Vagina (tissue), 2 donors: ENCODE data around the gene ZNF154. TPM values are rescaled to one million over a fixed set of nuclear protein-coding genes. Genes with fewer than 3 reads are reported as not detected.
"Not testable (repeated sequence)": the region's sequence is repeated elsewhere in the genome, so short reads cannot be mapped to it uniquely, and the experiment has no call there.

Experiments used
- DNase-seq, 2 donors: peaks; one replicate each; pipeline ENCODE4 v3.0.0-alpha.2; 2017; ENCODE audit errors: extremely low spot score in 2 of 2
- H3K27ac ChIP-seq: fragments of 200-600 bp; sonication (generic); one replicate; pipeline ENCODE4 v1.5.1; 2019
- H3K27me3 ChIP-seq: fragments of 200-600 bp; sonication (generic); one replicate; pipeline ENCODE4 v1.5.1; 2019
- H3K36me3 ChIP-seq, 2 donors: fragments of 200-600 bp; sonication (generic); one replicate each; pipeline ENCODE4 v1.5.1; 2017 to 2019
- H3K4me1 ChIP-seq: fragments of 200-600 bp; sonication (generic); one replicate; pipeline ENCODE4 v1.5.1; 2019
- H3K4me3 ChIP-seq, 2 donors: fragments of 200-600 bp; sonication (generic); 1 replicate in 1 of 2; 2 replicates in 1 of 2; pipeline ENCODE4 v1.5.1; 2016 to 2019
- H3K9me3 ChIP-seq: fragments of 200-600 bp; sonication (generic); one replicate; pipeline ENCODE4 v1.5.1; 2019
- POLR2A ChIP-seq, 2 donors: fragments of 450-650 bp; IDR thresholded peaks; one replicate each; pipeline ENCODE4 v1.6.1; 2017; ENCODE audit warnings: antibody characterized with exemption in 2 of 2, mild to moderate bottlenecking in 2 of 2, moderate library complexity in 2 of 2
- POLR2AphosphoS5 ChIP-seq, 2 donors: sonication (generic); formaldehyde crosslinking; IDR thresholded peaks; one replicate each; pipeline ENCODE4 v1.9.0; 2017; ENCODE audit warnings: antibody characterized with exemption in 2 of 2, mild to moderate bottlenecking in 2 of 2, low read depth in 1 of 2; ENCODE audit not compliant: insufficient read depth in 1 of 2
- intact Hi-C: fragments of 100-400 bp; cut with DNase I; formaldehyde crosslinking; loops from one replicate; pipeline ENCODE4 v1.15.1; 2023
- total RNA-seq: library from RNA; depleted of rRNA; stranded (reverse); fragments of >200 nt; gene quantifications from one replicate; pipeline ENCODE4 v1.2.3, GENCODE V29; 2016
- TF ChIP-seq, protein P1 (sequence below), 3 experiments: fragments of 450-650 bp in 2 of 3; fragments of 200-600 bp in 1 of 3; sonication (generic) in 1 of 3; IDR thresholded peaks; one replicate each; pipeline ENCODE4 v1.5.1; 2017 to 2019; ENCODE audit warnings: antibody characterized with exemption in 3 of 3, mild to moderate bottlenecking in 2 of 3, moderate library complexity in 2 of 3

Gene ZNF154
- total RNA-seq, 1 donor from 2014 or later = 2.2 TPM

DNA sequence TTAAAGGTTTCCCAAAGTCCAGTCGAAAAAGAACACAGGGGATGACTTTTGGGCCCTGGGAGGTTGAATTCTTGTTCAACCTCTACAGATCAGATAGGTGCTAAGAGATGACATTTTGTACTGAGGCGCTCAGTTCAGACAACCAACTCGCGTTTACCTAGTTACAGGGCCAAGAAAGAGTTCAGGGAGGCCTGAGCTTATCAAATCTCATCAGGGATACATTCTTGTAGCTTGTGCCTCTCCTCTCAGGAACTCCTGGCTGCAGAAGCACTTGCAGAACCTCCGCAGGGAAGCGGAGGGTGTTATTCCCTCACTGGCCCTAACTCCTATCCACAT is 38.4 kb upstream of the ZNF154 start:
- TF ChIP-seq POLR2AphosphoS5 (IDR thresholded peaks at IDR 0.05; ENCODE audit: insufficient read depth in 1 of 2, low read depth in 1 of 2) = no peak
- TF ChIP-seq, protein P1, sequence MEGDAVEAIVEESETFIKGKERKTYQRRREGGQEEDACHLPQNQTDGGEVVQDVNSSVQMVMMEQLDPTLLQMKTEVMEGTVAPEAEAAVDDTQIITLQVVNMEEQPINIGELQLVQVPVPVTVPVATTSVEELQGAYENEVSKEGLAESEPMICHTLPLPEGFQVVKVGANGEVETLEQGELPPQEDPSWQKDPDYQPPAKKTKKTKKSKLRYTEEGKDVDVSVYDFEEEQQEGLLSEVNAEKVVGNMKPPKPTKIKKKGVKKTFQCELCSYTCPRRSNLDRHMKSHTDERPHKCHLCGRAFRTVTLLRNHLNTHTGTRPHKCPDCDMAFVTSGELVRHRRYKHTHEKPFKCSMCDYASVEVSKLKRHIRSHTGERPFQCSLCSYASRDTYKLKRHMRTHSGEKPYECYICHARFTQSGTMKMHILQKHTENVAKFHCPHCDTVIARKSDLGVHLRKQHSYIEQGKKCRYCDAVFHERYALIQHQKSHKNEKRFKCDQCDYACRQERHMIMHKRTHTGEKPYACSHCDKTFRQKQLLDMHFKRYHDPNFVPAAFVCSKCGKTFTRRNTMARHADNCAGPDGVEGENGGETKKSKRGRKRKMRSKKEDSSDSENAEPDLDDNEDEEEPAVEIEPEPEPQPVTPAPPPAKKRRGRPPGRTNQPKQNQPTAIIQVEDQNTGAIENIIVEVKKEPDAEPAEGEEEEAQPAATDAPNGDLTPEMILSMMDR (IDR thresholded peaks at IDR 0.05) = no peak
- TF ChIP-seq POLR2A (IDR thresholded peaks at IDR 0.05) = no peak
- intact Hi-C loops = no loop called here
- peaks cover 12% of the 10 kb centered on the region for H3K4me1 ChIP-seq
- H3K27me3 ChIP-seq = no peaks in the 10 kb centered on the region
- H3K36me3 ChIP-seq = peaks cover 0 to 48% of the 10 kb centered on the region in 2 donors
- peak overlapping the region; percentile 58 to 91 for H3K4me3 ChIP-seq
- H3K27ac ChIP-seq = no peak overlapping the region
- peaks cover 48% of the 10 kb centered on the region for H3K9me3 ChIP-seq
- no peak for DNase-seq

DNA sequence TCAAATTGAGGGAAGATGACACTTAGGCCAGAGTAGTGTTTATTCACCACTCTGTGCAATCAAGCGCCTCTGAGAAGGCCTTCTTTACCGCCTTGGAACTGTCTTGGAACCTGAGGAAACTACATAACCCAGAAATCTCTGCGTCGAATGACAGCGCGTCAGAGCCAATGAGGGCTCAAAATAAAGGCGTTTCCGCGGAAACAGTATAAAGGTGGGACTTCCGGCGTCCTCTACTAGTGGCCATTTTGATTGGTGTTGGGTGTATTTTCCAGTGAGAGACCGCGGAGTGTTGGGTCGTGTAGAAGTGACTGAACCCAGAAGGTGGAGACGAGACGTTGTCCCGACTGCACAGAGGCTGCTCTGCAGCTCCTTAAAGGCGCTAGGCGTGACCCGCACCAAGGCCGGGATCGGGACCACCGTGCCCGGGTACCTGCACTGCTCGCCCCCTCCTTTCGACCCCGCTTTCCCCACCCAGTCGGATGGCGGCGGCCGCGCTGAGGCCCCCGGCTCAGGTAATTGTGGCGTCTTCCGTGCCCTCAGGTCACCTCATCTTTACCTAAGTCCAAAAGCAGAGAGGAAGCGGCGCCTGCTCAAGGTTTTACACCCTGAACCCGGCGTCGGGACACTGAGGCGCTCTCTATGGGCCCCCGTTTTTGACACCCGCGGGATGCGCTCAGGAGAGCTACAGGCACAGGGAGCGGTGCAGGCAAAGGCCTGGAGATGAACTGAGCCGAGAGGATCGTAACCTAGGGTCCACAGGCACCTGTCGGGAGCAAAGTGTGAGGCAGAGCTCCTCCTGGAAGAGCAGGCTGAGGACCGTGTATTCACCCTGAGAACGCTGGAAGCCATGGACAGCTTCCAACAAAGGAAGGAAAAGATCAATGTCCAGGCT is 37.8 kb upstream of the ZNF154 start, which contains the start of gene ZNF776:
Gene ZNF776, plus strand, starts transcription at position 236 of the 892 bp plus-strand sequence. Its CDS starts 244 bp downstream, at position 480.
- peaks cover 42% of the 10 kb centered on the region for H3K9me3 ChIP-seq
- TF ChIP-seq, protein P1 (IDR thresholded peaks at IDR 0.05) = no peak
- peak; percentile 63 to 97 for TF ChIP-seq POLR2AphosphoS5 (IDR thresholded peaks at IDR 0.05; ENCODE audit: insufficient read depth in 1 of 2, low read depth in 1 of 2)

DNA sequence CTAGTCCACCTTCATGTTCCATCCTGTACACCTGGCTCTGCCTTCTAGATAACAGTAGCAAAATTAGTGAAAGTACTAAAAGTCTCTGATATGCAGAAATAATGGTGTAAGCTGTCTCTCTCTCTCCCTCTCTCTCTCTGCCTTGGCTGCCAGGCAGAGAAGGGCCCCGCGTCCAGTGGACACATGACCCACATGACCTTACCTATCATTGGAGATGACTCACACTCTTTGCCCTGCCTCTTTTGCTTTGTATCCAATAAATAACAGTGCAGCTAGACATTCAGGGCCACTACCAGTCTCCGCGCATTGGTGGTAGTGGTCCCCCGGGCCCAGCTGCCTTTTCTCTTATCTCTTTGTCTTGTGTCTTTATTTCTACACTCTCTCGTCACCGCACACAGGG is 29.8 kb upstream of the ZNF154 start:
- intact Hi-C loops, H3K9me3 ChIP-seq: not testable (repeated sequence)

More for the DNA sequence above, 37.8 kb upstream of the ZNF154 start, which contains the start of gene ZNF776:
- peak within 1 kb of the TSS; percentile 58 to 91 for H3K4me3 ChIP-seq
- no peak for DNase-seq
- peak within 1 kb of the TSS; percentile 76 for H3K27ac ChIP-seq
- H3K36me3 ChIP-seq = peaks cover 0 to 42% of the 10 kb centered on the region in 2 donors
- H3K4me1 ChIP-seq = peaks cover 12% of the 10 kb centered on the region
- intact Hi-C loops = no loop called here
- H3K27me3 ChIP-seq = no peaks in the 10 kb centered on the region

DNA sequence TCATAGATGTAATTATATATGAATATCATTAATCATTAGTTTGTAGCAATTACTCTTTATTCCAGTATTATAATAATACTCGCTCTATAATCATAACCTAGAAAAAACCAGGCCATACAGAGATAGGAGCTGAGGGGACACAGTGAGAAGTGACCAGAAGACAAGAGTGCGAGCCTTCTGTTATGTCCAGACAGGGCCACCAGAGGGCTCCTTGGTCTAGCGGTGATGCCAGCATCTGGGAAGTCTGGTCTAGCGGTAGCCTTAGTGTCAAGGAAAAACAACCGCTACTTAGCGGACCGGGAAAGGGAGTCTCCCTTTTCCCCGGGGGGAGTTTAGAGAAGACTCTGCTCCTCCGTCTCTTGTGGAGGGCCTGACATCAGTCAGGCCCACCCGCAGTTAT is 29.3 kb upstream of the ZNF154 start:
- H3K27me3 ChIP-seq, H3K27ac ChIP-seq, intact Hi-C loops, H3K36me3 ChIP-seq, H3K9me3 ChIP-seq, H3K4me3 ChIP-seq, H3K4me1 ChIP-seq, DNase-seq: not testable (repeated sequence)
- TF ChIP-seq, protein P1 (IDR thresholded peaks at IDR 0.05) = peak; percentile 7 to 29 (median 29)

More for the DNA sequence above, 29.8 kb upstream of the ZNF154 start:
- H3K36me3 ChIP-seq, H3K4me3 ChIP-seq, H3K27ac ChIP-seq, H3K27me3 ChIP-seq, H3K4me1 ChIP-seq, DNase-seq: not testable (repeated sequence)

DNA sequence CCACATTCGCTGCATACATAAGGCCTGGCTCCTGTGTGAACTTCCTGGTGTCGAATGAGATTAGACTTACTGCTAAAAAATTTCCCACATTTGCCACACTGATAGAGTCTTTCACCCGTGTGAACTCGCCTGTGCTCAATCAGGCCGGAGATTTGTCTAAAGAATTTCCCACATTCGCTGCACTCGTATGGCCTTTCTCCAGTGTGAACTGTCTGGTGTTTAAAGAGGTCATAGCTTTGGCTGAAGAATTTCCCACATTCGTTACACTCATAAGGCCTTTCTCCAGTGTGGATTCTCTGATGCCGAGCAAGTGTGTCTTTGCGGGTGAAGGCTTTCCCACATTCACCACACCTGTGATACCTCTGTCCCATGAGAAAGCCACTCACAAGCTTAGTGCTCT is 11.9 kb upstream of the ZNF154 start:
- intact Hi-C loops = no loop called here
- no peak overlapping the region for H3K27ac ChIP-seq
- no peak for TF ChIP-seq POLR2AphosphoS5 (IDR thresholded peaks at IDR 0.05; ENCODE audit: insufficient read depth in 1 of 2, low read depth in 1 of 2)
- TF ChIP-seq, protein P1 (IDR thresholded peaks at IDR 0.05) = no peak
- no peak for TF ChIP-seq POLR2A (IDR thresholded peaks at IDR 0.05)
- peaks cover 63% of the 10 kb centered on the region for H3K9me3 ChIP-seq
- DNase-seq = peak in 1 of 2 donors; percentile 29
- peaks cover 0 to 54% of the 10 kb centered on the region in 2 donors for H3K36me3 ChIP-seq
- no peaks in the 10 kb centered on the region for H3K4me1 ChIP-seq
- no peak overlapping the region for H3K4me3 ChIP-seq
- no peaks in the 10 kb centered on the region for H3K27me3 ChIP-seq
